ENCODE measurements around the gene NARF. TPM values are rescaled to one million over a fixed set of nuclear protein-coding genes. Genes with fewer than 3 reads are reported as not detected.

The NARF gene
- total and polyA plus RNA-seq, 2 donors (not counting 3 experiments of a cell fraction or from before 2014, with no cell fraction given), result 83.4 to 158 TPM

DNA sequence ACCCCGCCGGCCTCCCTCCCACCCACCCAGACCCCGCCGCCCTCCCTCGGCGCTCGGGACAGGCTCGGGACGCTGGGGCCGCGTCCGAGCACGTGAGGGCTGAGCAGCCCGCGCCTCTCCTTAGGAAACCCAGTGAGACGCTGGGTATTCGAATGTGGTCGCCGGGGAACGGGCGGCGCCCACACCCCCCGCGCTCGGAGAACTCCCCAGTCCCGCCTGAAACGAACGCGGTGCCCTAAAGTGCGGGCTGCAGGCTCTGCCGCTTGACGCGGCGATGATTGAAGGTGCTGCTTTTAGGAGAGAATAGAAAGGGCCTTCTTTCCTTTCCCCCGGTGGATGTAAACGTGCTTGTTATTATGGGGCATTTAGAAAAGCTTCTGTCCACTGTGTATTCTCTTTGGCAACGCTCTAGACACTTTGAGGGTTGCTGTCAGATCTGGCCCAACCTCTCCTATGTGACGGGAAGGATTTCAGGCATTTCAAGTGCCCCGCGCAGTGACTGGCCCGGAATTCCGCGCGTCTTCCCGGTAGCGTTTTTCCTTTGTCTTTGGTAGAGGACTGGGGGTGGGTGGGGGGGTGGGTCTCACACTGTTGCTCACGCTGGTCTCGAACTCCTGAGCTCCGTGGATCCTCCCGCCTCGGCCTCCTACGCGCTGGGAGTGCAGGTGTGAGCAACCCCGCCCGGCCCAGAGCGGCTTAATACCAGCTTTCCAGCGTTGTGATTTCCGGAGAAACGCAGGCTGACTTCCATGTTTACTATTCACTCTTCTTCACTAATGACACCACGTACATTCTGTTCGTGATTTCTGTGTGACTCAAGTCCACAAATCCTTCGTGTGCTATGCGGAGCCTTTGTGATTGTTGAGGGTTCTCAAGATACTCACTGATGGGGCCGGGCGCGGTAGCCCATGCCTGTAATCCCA is 39.2 kb downstream of the NARF start:
- TF ChIP-seq JUN (IDR thresholded peaks at IDR 0.05; ENCODE audit: borderline replicate concordance, insufficient read depth, insufficient read length, low read depth), result no peak
- dilution Hi-C loops (cut with MboI; ENCODE audit: extremely low pct_ligation_motif_present, low sequenced_read_pairs), result no loop called here
- CTCF ChIA-PET, result interaction anchor here (0.6 to 2.6 kb wide), 3 partner anchors 24 to 141 kb away, joined by 3 to 6 read pairs (median 5); no protein-coding TSS in a partner anchor
- peak; percentile 51 for DNase-seq (ENCODE audit: low read depth, low spot score)
- Histone ChIP-seq H3K4me3 (replicated peaks in 1 of 3; ENCODE audit: insufficient read depth in 1 of 3, low read depth in 1 of 3, low read length in 3 of 3) (peak overlapping the region in 2 of 3 experiments; percentile 10 to 48), H3K27ac (ENCODE audit: insufficient read depth, low read depth, low read length) (no peak overlapping the region), H2AFZ (ENCODE audit: low read depth, low read length) (peak overlapping the region; percentile 69), H3K36me3 (ENCODE audit: control insufficient read depth in 2 of 2, extremely low read depth in 1 of 2, insufficient read depth in 2 of 2, low read length in 2 of 2) (no peaks in the 10 kb centered on the region), H3K79me2 (ENCODE audit: control insufficient read depth, insufficient read depth, low read length) (no peaks in the 10 kb centered on the region), H4K20me1 (replicated peaks; ENCODE audit: control insufficient read depth, extremely low read depth, insufficient read depth, low read length) (no peaks in the 10 kb centered on the region), H3K27me3 (ENCODE audit: control insufficient read depth in 2 of 2, insufficient read depth in 2 of 2, low read length in 2 of 2) (peaks cover 0 to 2% of the 10 kb centered on the region in 2 experiments), H3K9ac (replicated peaks; ENCODE audit: extremely low read depth, insufficient read depth, low read length) (peak overlapping the region; percentile 56), H3K4me2 (ENCODE audit: insufficient read depth, low read length) (peak overlapping the region; percentile 17), H3K9me1 (replicated peaks; ENCODE audit: control insufficient read depth, extremely low read depth, insufficient read depth, low read length) (no peaks in the 10 kb centered on the region), H3K4me1 (ENCODE audit: control insufficient read depth, extremely low read depth, insufficient read depth, low read length) (peaks cover 8% of the 10 kb centered on the region), H3K9me3 (replicated peaks; ENCODE audit: control insufficient read depth, insufficient read depth, low read length) (no peaks in the 10 kb centered on the region)
- intact Hi-C loops (cut with micrococcal nuclease), result loop anchor here (1.0 kb wide), 1 partner anchor 54 kb away; no protein-coding TSS in a partner anchor
- BruUV-seq (replicated peaks), result no TSS peak
- POLR2A ChIA-PET, result no interaction called here
- peak; percentile 40 for FAIRE-seq

DNA sequence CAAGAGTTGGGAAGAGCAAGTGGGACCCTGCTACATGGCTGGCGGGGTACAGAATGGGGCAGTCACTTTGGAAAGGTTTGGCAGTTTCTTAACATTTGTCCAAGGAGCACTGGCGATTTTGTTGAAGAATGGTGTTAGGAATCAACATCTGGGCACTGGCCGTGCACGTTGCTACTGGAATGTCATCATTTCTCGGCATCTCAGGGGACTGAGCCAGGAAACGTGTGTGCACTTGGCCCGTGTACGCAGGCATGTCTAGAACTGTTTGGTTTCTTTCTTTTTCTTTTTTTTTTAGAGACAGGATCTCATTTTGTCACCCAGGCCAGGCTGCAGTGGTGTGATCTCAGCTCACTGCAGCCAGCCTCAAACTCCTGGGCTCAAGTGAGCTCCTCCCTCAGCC is 43.7 kb downstream of the NARF start:
- POLR2A ChIA-PET, result no interaction called here
- no peak overlapping the region for H3K4me2 ChIP-seq (ENCODE audit: insufficient read depth, low read length)
- no peak for DNase-seq (ENCODE audit: low read depth, low spot score)

More for the DNA sequence above, 43.7 kb downstream of the NARF start:
- Histone ChIP-seq H3K9ac (replicated peaks; ENCODE audit: extremely low read depth, insufficient read depth, low read length) (no peak overlapping the region), H3K27me3 (ENCODE audit: control insufficient read depth in 2 of 2, insufficient read depth in 2 of 2, low read length in 2 of 2) (peaks cover 0 to 2% of the 10 kb centered on the region in 2 experiments), H3K9me1 (replicated peaks; ENCODE audit: control insufficient read depth, extremely low read depth, insufficient read depth, low read length) (no peaks in the 10 kb centered on the region), H3K36me3 (ENCODE audit: control insufficient read depth in 2 of 2, extremely low read depth in 1 of 2, insufficient read depth in 2 of 2, low read length in 2 of 2) (no peaks in the 10 kb centered on the region), H3K9me3 (replicated peaks; ENCODE audit: control insufficient read depth, insufficient read depth, low read length) (no peaks in the 10 kb centered on the region), H3K4me3 (replicated peaks in 1 of 3; ENCODE audit: insufficient read depth in 1 of 3, low read depth in 1 of 3, low read length in 3 of 3) (no peak overlapping the region), H4K20me1 (replicated peaks; ENCODE audit: control insufficient read depth, extremely low read depth, insufficient read depth, low read length) (no peaks in the 10 kb centered on the region), H3K4me1 (ENCODE audit: control insufficient read depth, extremely low read depth, insufficient read depth, low read length) (peaks cover 4% of the 10 kb centered on the region), H2AFZ (ENCODE audit: low read depth, low read length) (no peak overlapping the region), H3K79me2 (ENCODE audit: control insufficient read depth, insufficient read depth, low read length) (no peaks in the 10 kb centered on the region), H3K27ac (ENCODE audit: insufficient read depth, low read depth, low read length) (no peak overlapping the region)
- BruUV-seq (replicated peaks), result no TSS peak
- no peak for TF ChIP-seq GATA2 (IDR thresholded peaks at IDR 0.05; ENCODE audit: insufficient read depth, insufficient read length, low read depth, low read length)
- no peak for TF ChIP-seq MAX (IDR thresholded peaks at IDR 0.05; ENCODE audit: insufficient read depth, insufficient read length)
- no peak for TF ChIP-seq CTCF (IDR thresholded peaks at IDR 0.05; ENCODE audit: extremely low read depth in 1 of 2, insufficient read depth in 1 of 2, low read depth in 1 of 2, low read length in 2 of 2)
- no peak for TF ChIP-seq FOS (IDR thresholded peaks at IDR 0.05; ENCODE audit: borderline replicate concordance, insufficient read depth, low read length)
- CTCF ChIA-PET, result interaction anchor here (0.9 kb wide), 1 partner anchor 49 kb away, joined by 4 read pairs; no protein-coding TSS in a partner anchor
- FAIRE-seq, result no peak
- dilution Hi-C loops (cut with MboI; ENCODE audit: extremely low pct_ligation_motif_present, low sequenced_read_pairs), result no loop called here
- intact Hi-C loops (cut with micrococcal nuclease), result no loop called here

All from endothelial cell of umbilical vein (primary cell).